WTC11 (cell line): ENCODE data around the gene SLC35A3. TPM values are rescaled to one million over a fixed set of nuclear protein-coding genes. Genes with fewer than 3 reads are reported as not detected.

Experiments
- ATF3 ChIP-seq: sonication (generic); formaldehyde crosslinking; conservative IDR thresholded peaks from 2 replicates; pipeline ENCODE4 v1.8.1; 2022; ENCODE audit warnings: mild to moderate bottlenecking, missing genetic modification reagents
- CREM ChIP-seq: sonication (generic); formaldehyde crosslinking; IDR thresholded peaks from 2 replicates; pipeline ENCODE4 v1.8.1; 2022; ENCODE audit warnings: mild to moderate bottlenecking, missing genetic modification reagents, moderate library complexity
- E2F4 ChIP-seq: sonication (generic); formaldehyde crosslinking; IDR thresholded peaks from 2 replicates; pipeline ENCODE4 v1.8.1; 2022; ENCODE audit warnings: low read depth, mild to moderate bottlenecking, moderate library complexity, missing genetic modification reagents, borderline replicate concordance
- ELF4 ChIP-seq: sonication (generic); formaldehyde crosslinking; IDR thresholded peaks from 2 replicates; pipeline ENCODE4 v1.8.1; 2022; ENCODE audit warnings: low read depth, mild to moderate bottlenecking, moderate library complexity, missing genetic modification reagents
- ESRRA ChIP-seq: sonication (generic); formaldehyde crosslinking; IDR thresholded peaks from 2 replicates; pipeline ENCODE4 v1.8.1; 2022; ENCODE audit warnings: mild to moderate bottlenecking, missing genetic modification reagents, borderline replicate concordance
- FOXP4 ChIP-seq: sonication (generic); formaldehyde crosslinking; IDR thresholded peaks from 2 replicates; pipeline ENCODE4 v1.8.0; 2022; ENCODE audit warnings: mild to moderate bottlenecking, missing genetic modification reagents
- GABPB1 ChIP-seq: sonication (generic); formaldehyde crosslinking; IDR thresholded peaks from 2 replicates; pipeline ENCODE4 v1.8.1; 2023; ENCODE audit warnings: mild to moderate bottlenecking, missing genetic modification reagents
- GRHL2 ChIP-seq: fragments of 250-450 bp; sonication (Bioruptor Pico); IDR thresholded peaks from 2 replicates; pipeline ENCODE4 v1.8.0; 2022; ENCODE audit warnings: mild to moderate bottlenecking, moderate library complexity; ENCODE audit not compliant: insufficient replicate concordance, severe bottlenecking
- HMGXB4 ChIP-seq: sonication (generic); formaldehyde crosslinking; IDR thresholded peaks from 2 replicates; pipeline ENCODE4 v1.8.1; 2023; ENCODE audit warnings: mild to moderate bottlenecking, moderate library complexity, missing genetic modification reagents
- IRF1 ChIP-seq: sonication (generic); formaldehyde crosslinking; IDR thresholded peaks from 2 replicates; pipeline ENCODE4 v1.8.0; 2023; ENCODE audit warnings: missing genetic modification reagents
- MLX ChIP-seq: sonication (generic); formaldehyde crosslinking; IDR thresholded peaks from 2 replicates; pipeline ENCODE4 v1.8.1; 2023; ENCODE audit warnings: mild to moderate bottlenecking, missing genetic modification reagents, moderate library complexity
- MYBL2 ChIP-seq: sonication (generic); formaldehyde crosslinking; IDR thresholded peaks from 2 replicates; pipeline ENCODE4 v1.8.1; 2023; ENCODE audit warnings: mild to moderate bottlenecking, moderate library complexity, missing genetic modification reagents
- NFATC4 ChIP-seq: fragments of 250-450 bp; sonication (Bioruptor Pico); IDR thresholded peaks from 2 replicates; pipeline ENCODE4 v1.9.0; 2021; ENCODE audit warnings: mild to moderate bottlenecking
- NR1H2 ChIP-seq: sonication (generic); formaldehyde crosslinking; IDR thresholded peaks from 2 replicates; pipeline ENCODE4 v1.9.0; 2021; ENCODE audit warnings: mild to moderate bottlenecking, moderate library complexity, missing genetic modification reagents
- NR2C2 ChIP-seq: sonication (generic); formaldehyde crosslinking; IDR thresholded peaks from 2 replicates; pipeline ENCODE4 v1.8.0; 2022; ENCODE audit warnings: mild to moderate bottlenecking, missing genetic modification reagents
- NR3C1 ChIP-seq: sonication (generic); formaldehyde crosslinking; conservative IDR thresholded peaks from 2 replicates; pipeline ENCODE4 v1.8.1; 2023; ENCODE audit warnings: low read depth, mild to moderate bottlenecking, missing genetic modification reagents
- OVOL2 ChIP-seq: fragments of 250-450 bp; sonication (Bioruptor Pico); IDR thresholded peaks from 2 replicates; pipeline ENCODE4 v1.9.0; 2021; ENCODE audit warnings: mild to moderate bottlenecking, borderline replicate concordance
- PRDM15 ChIP-seq: sonication (generic); formaldehyde crosslinking; IDR thresholded peaks from 2 replicates; pipeline ENCODE4 v1.8.0; 2022; ENCODE audit warnings: missing genetic modification reagents
- RELA ChIP-seq: sonication (generic); formaldehyde crosslinking; IDR thresholded peaks from 2 replicates; pipeline ENCODE4 v1.8.1; 2022; ENCODE audit warnings: missing genetic modification reagents, mild to moderate bottlenecking, borderline replicate concordance
- SMAD3 ChIP-seq: sonication (generic); formaldehyde crosslinking; IDR thresholded peaks from 2 replicates; pipeline ENCODE4 v1.8.0; 2022; ENCODE audit warnings: missing genetic modification reagents, mild to moderate bottlenecking, borderline replicate concordance
- SP1 ChIP-seq: sonication (generic); formaldehyde crosslinking; conservative IDR thresholded peaks from 2 replicates; pipeline ENCODE4 v1.8.1; 2022; ENCODE audit warnings: missing genetic modification reagents
- ZBTB21 ChIP-seq: sonication (generic); formaldehyde crosslinking; IDR thresholded peaks from 2 replicates; pipeline ENCODE4 v1.8.1; 2023; ENCODE audit warnings: mild to moderate bottlenecking, missing genetic modification reagents, borderline replicate concordance
- ZBTB43 ChIP-seq: sonication (generic); formaldehyde crosslinking; IDR thresholded peaks from 2 replicates; pipeline ENCODE4 v1.8.1; 2023; ENCODE audit warnings: mild to moderate bottlenecking, missing genetic modification reagents
- ZMAT4 ChIP-seq: fragments of 250-450 bp; sonication (Bioruptor Pico); IDR thresholded peaks from 2 replicates; pipeline ENCODE4 v1.9.0; 2021; ENCODE audit warnings: mild to moderate bottlenecking
- ZNF423 ChIP-seq: fragments of 250-450 bp; sonication (Bioruptor Pico); IDR thresholded peaks from 2 replicates; pipeline ENCODE4 v2.1.2; 2022; ENCODE audit warnings: mild to moderate bottlenecking, moderate library complexity
- ZNF671 ChIP-seq: fragments of 250-450 bp; sonication (Bioruptor Pico); IDR thresholded peaks from 2 replicates; pipeline ENCODE4 v1.8.0; 2021; ENCODE audit warnings: mild to moderate bottlenecking
- total RNA-seq: library from RNA; stranded (reverse); gene quantifications from 3 replicates; pipeline ENCODE4 v1.2.3, GENCODE V29; 2021

Gene SLC35A3
- total RNA-seq, 1 experiment from 2014 or later, result 14.5 TPM

- TF ChIP-seq ESRRA (CRISPR knock-in tag) (peak; percentile 68; the same call in 1 of the 2 replicates), ELF4 (no peak), PRDM15 (CRISPR knock-in tag) (no peak), MLX (0 out of 2 replicates have a peak, but pooled peaks have one; percentile 83), ZBTB21 (CRISPR knock-in tag) (peak; percentile 95), ZNF423 (CRISPR knock-in tag) (0 out of 2 replicates have a peak, but pooled peaks have one; percentile 29), NR1H2 (CRISPR knock-in tag) (no peak), SP1 (CRISPR knock-in tag) (peak; percentile 92), NFATC4 (CRISPR knock-in tag) (no peak), IRF1 (CRISPR knock-in tag) (0 out of 2 replicates have a peak, but pooled peaks have one; percentile 24), ZMAT4 (CRISPR knock-in tag) (no peak), HMGXB4 (CRISPR knock-in tag) (peak; percentile 100), SMAD3 (CRISPR knock-in tag) (peak; percentile 72; the same call in 1 of the 2 replicates), GABPB1 (CRISPR knock-in tag) (peak; percentile 93), NR2C2 (CRISPR knock-in tag) (0 out of 2 replicates have a peak, but pooled peaks have one; percentile 69), OVOL2 (CRISPR knock-in tag) (no peak), NR3C1 (peak; percentile 71; the same call in 1 of the 2 replicates), MYBL2 (CRISPR knock-in tag) (peak; percentile 84), RELA (CRISPR knock-in tag) (no peak), FOXP4 (CRISPR knock-in tag) (peak; percentile 91), CREM (CRISPR knock-in tag) (peak; percentile 83), GRHL2 (no peak), ZBTB43 (CRISPR knock-in tag) (peak; percentile 81), ATF3 (no peak), ZNF671 (no peak), E2F4 (peak; percentile 90; the same call in 1 of the 2 replicates)
These were observed at the start of gene SLC35A3 (continued) for GRCh38 chr1:99969729-99970621.
